ENCODE results near the gene MCM9. TPM values are rescaled to one million over a fixed set of nuclear protein-coding genes. Genes with fewer than 3 reads are reported as not detected.
"Not testable (repeated sequence)": the region's sequence is repeated elsewhere in the genome, so short reads cannot be mapped to it uniquely, and the experiment has no call there.

Gene MCM9
- polyA plus RNA-seq, 4 donors: 22.6 to 25.4 (median 23.6) TPM

GRCh38 chr6:118776607-118777549 is 158.1 kb downstream of the MCM9 start:
- peak in 3 of 4 donors; percentile 44 to 47 (median 47) for DNase-seq (ENCODE audit: low read depth in 4 of 4, low spot score in 3 of 4)

- DNase-seq (ENCODE audit: low read depth in 4 of 4, low spot score in 3 of 4): no peak
These were observed 159.6 kb downstream of the MCM9 start for GRCh38 chr6:118775381-118775780.

GRCh38 chr6:118774581-118774980 is 160.4 kb downstream of the MCM9 start:
- no peak for DNase-seq (ENCODE audit: low read depth in 4 of 4, low spot score in 3 of 4)

- no peak for DNase-seq (ENCODE audit: low read depth in 4 of 4, low spot score in 3 of 4)
These were observed 162.1 kb downstream of the MCM9 start for GRCh38 chr6:118772886-118773285.

- DNase-seq (ENCODE audit: low read depth in 4 of 4, low spot score in 3 of 4): no peak
These were observed 163.7 kb downstream of the MCM9 start for GRCh38 chr6:118771253-118771652.

- no peak for DNase-seq (ENCODE audit: low read depth in 4 of 4, low spot score in 3 of 4)
These were observed 164.1 kb downstream of the MCM9 start for GRCh38 chr6:118770835-118771234.

- DNase-seq (ENCODE audit: low read depth in 4 of 4, low spot score in 3 of 4): no peak
These were observed 164.7 kb downstream of the MCM9 start for GRCh38 chr6:118770112-118770788.

- DNase-seq (ENCODE audit: low read depth in 4 of 4, low spot score in 3 of 4): no peak
These were observed 166.0 kb downstream of the MCM9 start for GRCh38 chr6:118768904-118769325.

- DNase-seq (ENCODE audit: low read depth in 4 of 4, low spot score in 3 of 4): no peak
These were observed 166.5 kb downstream of the MCM9 start for GRCh38 chr6:118768441-118768840.

GRCh38 chr6:118765316-118765715 is 169.6 kb downstream of the MCM9 start:
- not testable (repeated sequence) for DNase-seq (ENCODE audit: low read depth in 4 of 4, low spot score in 3 of 4)

- DNase-seq (ENCODE audit: low read depth in 4 of 4, low spot score in 3 of 4): no peak
These were observed 170.2 kb downstream of the MCM9 start for GRCh38 chr6:118764766-118765165.

Other genes starting within 250 kb of the MCM9 start
- 10 to 100 TPM; 35.5 to 46.0 (median 43.6) TPM for gene ASF1A, start 41.0 kb downstream of the MCM9 start, polyA plus RNA-seq (ENCODE audit: insufficient read length in 4 of 4)
- gene FAM184A, start 143.5 kb upstream of the MCM9 start, polyA plus RNA-seq (ENCODE audit: insufficient read length in 4 of 4): 10 to 100 TPM in 3 of 4 donors, 1 to 10 TPM in 1; 9.3 to 13.2 (median 12.2) TPM